ENCODE results near the gene ARHGEF17.

DNA sequence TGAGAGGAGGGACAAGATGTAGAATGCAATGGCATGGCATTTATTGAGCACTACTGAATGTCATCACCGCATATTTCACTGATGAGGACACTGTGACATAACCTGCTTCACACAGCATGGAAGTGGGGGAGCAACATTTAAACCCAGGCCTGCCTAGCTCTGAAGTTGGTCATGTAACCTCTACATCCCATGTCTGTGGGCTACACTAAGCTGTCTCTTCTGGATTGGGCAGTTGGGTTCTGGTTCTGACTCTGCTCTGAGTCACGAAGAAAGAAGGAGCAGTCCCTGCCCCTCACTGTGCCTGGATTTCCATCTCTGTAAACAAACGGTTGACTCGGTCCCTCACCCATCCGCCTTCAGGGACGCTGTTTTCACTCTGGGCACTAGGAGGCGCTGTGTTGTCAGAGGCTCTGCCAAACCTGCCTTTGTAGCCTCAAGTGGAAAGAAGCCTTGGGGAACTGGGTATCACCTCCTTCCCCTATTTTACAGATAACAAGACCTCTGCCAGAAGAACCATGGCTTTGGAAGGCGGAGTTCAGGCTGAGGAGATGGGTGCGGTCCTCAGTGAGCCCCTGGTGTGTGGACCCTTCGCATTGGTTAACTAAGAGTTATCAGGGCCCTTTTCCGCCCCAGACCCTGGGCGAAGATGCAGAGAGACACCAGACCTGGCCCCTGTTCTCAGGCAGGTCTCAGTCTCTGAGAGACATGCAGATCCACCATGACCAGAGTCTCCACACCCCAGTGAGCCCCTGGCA, 12.7 kb upstream of the ARHGEF17 start:
- TF ChIP-seq, protein P1, sequence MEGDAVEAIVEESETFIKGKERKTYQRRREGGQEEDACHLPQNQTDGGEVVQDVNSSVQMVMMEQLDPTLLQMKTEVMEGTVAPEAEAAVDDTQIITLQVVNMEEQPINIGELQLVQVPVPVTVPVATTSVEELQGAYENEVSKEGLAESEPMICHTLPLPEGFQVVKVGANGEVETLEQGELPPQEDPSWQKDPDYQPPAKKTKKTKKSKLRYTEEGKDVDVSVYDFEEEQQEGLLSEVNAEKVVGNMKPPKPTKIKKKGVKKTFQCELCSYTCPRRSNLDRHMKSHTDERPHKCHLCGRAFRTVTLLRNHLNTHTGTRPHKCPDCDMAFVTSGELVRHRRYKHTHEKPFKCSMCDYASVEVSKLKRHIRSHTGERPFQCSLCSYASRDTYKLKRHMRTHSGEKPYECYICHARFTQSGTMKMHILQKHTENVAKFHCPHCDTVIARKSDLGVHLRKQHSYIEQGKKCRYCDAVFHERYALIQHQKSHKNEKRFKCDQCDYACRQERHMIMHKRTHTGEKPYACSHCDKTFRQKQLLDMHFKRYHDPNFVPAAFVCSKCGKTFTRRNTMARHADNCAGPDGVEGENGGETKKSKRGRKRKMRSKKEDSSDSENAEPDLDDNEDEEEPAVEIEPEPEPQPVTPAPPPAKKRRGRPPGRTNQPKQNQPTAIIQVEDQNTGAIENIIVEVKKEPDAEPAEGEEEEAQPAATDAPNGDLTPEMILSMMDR (IDR thresholded peaks at IDR 0.05), result peak; percentile 73 to 87 (median 79)
- no peak for TF ChIP-seq EP300 (IDR thresholded peaks at IDR 0.05; ENCODE audit: low read depth)
- TF ChIP-seq POLR2AphosphoS5 (IDR thresholded peaks at IDR 0.05), result no peak

Data from transverse colon (tissue), 4 donors.